H1 (cell line): ENCODE results near the gene LY9. TPM values are rescaled to one million over a fixed set of nuclear protein-coding genes. Genes with fewer than 3 reads are reported as not detected.

Experiments used
- CTCF ChIA-PET: fragments of 300-600 bp; sonication (Branson Sonifier 250); formaldehyde crosslinking; loops from one replicate; lab custom pipeline; 2021; ENCODE audit not compliant: partially characterized antibody; lab: Charles Lee
- POLR2A ChIA-PET: fragments of 300-600 bp; sonication (Branson Sonifier 250); formaldehyde crosslinking; loops from one replicate; lab custom pipeline; 2021; ENCODE audit warnings: inconsistent platforms; ENCODE audit not compliant: partially characterized antibody; lab: Charles Lee
- DNase-seq, 2 experiments: peaks; one replicate each; pipeline versions ENCODE4 v3.0.0 to v3.0.0-alpha.2; 2010 to 2022; ENCODE audit warnings: low spot score in 2 of 2, low read depth in 1 of 2, mixed read lengths in 1 of 2
- FAIRE-seq: peaks from 2 replicates; lab custom pipeline; 2011; peaks lifted over from hg19 to GRCh38; lab: Jason Lieb, UNC
- H2AFZ ChIP-seq: 2 replicates; pipeline ENCODE4 v1.8.1; 2012; ENCODE audit warnings: low read length, inconsistent platforms
- H2AK5ac ChIP-seq: 2 replicates; pipeline ENCODE4 v1.6.1; 2013; ENCODE audit warnings: low read depth, low read length
- H2BK120ac ChIP-seq: replicated peaks from 2 replicates; pipeline ENCODE3; 2013; ENCODE audit warnings: low read depth, low read length, inconsistent platforms
- H2BK12ac ChIP-seq: 2 replicates; pipeline ENCODE4 v1.6.1; 2013; ENCODE audit warnings: low read depth, low read length
- H2BK15ac ChIP-seq: 2 replicates; pipeline ENCODE4 v1.6.1; 2013; ENCODE audit warnings: low read length
- H2BK20ac ChIP-seq: 2 replicates; pipeline ENCODE4 v1.6.1; 2013; ENCODE audit warnings: low read length
- H2BK5ac ChIP-seq: 2 replicates; pipeline ENCODE4 v1.6.1; 2013; ENCODE audit warnings: low read depth, low read length
- H3K14ac ChIP-seq: 2 replicates; pipeline ENCODE4 v1.6.1; 2013; ENCODE audit warnings: inconsistent platforms; ENCODE audit not compliant: insufficient read length
- H3K18ac ChIP-seq: 2 replicates; pipeline ENCODE4 v1.6.1; 2013; ENCODE audit warnings: low read length; ENCODE audit errors: extremely low read depth
- H3K23ac ChIP-seq: 2 replicates; pipeline ENCODE4 v1.6.1; 2013; ENCODE audit warnings: inconsistent platforms; ENCODE audit not compliant: insufficient read length
- H3K23me2 ChIP-seq: 2 replicates; pipeline ENCODE4 v1.6.1; 2013; ENCODE audit warnings: low read depth, low read length
- H3K27ac ChIP-seq: 2 replicates; pipeline ENCODE4 v1.6.1; 2011; ENCODE audit warnings: low read depth, low read length, inconsistent platforms
- H3K27me3 ChIP-seq, 4 experiments: replicated peaks in 1 of 4; 1 replicate in 1 of 4; 2 replicates in 3 of 4; pipeline versions ENCODE4 v1.6.1 to v1.8.1; 2011 to 2013; ENCODE audit warnings: low read length in 3 of 4, mild to moderate bottlenecking in 3 of 4, inconsistent platforms in 2 of 4, mixed read lengths in 2 of 4, moderate library complexity in 1 of 4; ENCODE audit not compliant: control insufficient read depth in 3 of 4, insufficient read depth in 3 of 4; ENCODE audit errors: extremely low read depth in 1 of 4
- H3K36me3 ChIP-seq, 4 experiments: 2 replicates each; pipeline versions ENCODE4 v1.6.1 to v1.8.1; 2011 to 2013; ENCODE audit warnings: mild to moderate bottlenecking in 4 of 4, low read length in 3 of 4, moderate library complexity in 2 of 4, control low read depth in 1 of 4, inconsistent platforms in 1 of 4; ENCODE audit not compliant: insufficient read depth in 4 of 4, control insufficient read depth in 2 of 4
- H3K4ac ChIP-seq: replicated peaks from 2 replicates; pipeline ENCODE3; 2013; ENCODE audit warnings: low read length, low read depth, mixed read lengths, inconsistent platforms; ENCODE audit not compliant: insufficient read length
- H3K4me1 ChIP-seq, 4 experiments: replicated peaks in 1 of 4; 1 replicate in 1 of 4; 2 replicates in 3 of 4; pipeline versions ENCODE4 v1.6.1 to v1.8.1; 2011 to 2013; ENCODE audit warnings: low read length in 3 of 4, inconsistent platforms in 2 of 4, mixed read lengths in 1 of 4; ENCODE audit not compliant: insufficient read depth in 4 of 4, control insufficient read depth in 3 of 4
- H3K4me2 ChIP-seq, 2 experiments: 2 replicates each; pipeline versions ENCODE4 v1.6.1 to v1.8.1; 2011 to 2013; ENCODE audit warnings: low read depth in 2 of 2, low read length in 2 of 2, control low read depth in 1 of 2, inconsistent platforms in 1 of 2, mild to moderate bottlenecking in 1 of 2; ENCODE audit not compliant: insufficient read depth in 1 of 2
- H3K4me3 ChIP-seq, 4 experiments: fragments of 200-600, 300-600 bp in 1 of 4; sonication (generic), shearing (Covaris generic), sonication (Bioruptor Twin) in 1 of 4; 2 replicates each; pipeline versions ENCODE4 v1.5.1 to v1.8.1; 2011 to 2016; ENCODE audit warnings: low read length in 4 of 4, low read depth in 3 of 4, control low read depth in 2 of 4, inconsistent platforms in 2 of 4, mild to moderate bottlenecking in 2 of 4, mixed read lengths in 1 of 4, moderate library complexity in 1 of 4; ENCODE audit not compliant: insufficient read depth in 2 of 4; ENCODE audit errors: extremely low read depth in 1 of 4
- H3K56ac ChIP-seq: replicated peaks from 2 replicates; pipeline ENCODE3; 2013; ENCODE audit warnings: low read depth, mild to moderate bottlenecking, mixed read lengths, low read length, inconsistent platforms; ENCODE audit not compliant: insufficient read length
- H3K79me1 ChIP-seq: 2 replicates; pipeline ENCODE4 v1.6.1; 2013; ENCODE audit warnings: low read depth, low read length, control low read depth
- H3K79me2 ChIP-seq, 2 experiments: 2 replicates each; pipeline versions ENCODE4 v1.6.1 to v1.8.1; 2012 to 2013; ENCODE audit warnings: low read length in 2 of 2, mild to moderate bottlenecking in 2 of 2, inconsistent platforms in 1 of 2; ENCODE audit not compliant: insufficient read depth in 2 of 2, control insufficient read depth in 1 of 2
- H3K9ac ChIP-seq, 4 experiments: replicated peaks in 1 of 4; 1 replicate in 1 of 4; 2 replicates in 3 of 4; pipeline versions ENCODE4 v1.6.1 to v1.8.1; 2011 to 2013; ENCODE audit warnings: low read depth in 3 of 4, low read length in 3 of 4, control low read depth in 2 of 4, mild to moderate bottlenecking in 2 of 4, moderate library complexity in 2 of 4, inconsistent platforms in 1 of 4; ENCODE audit errors: extremely low read depth in 1 of 4
- H3K9me3 ChIP-seq, 2 experiments: 2 replicates each; pipeline versions ENCODE4 v1.6.1 to v1.8.1; 2012 to 2013; ENCODE audit warnings: mild to moderate bottlenecking in 2 of 2, moderate library complexity in 2 of 2, control low read depth in 1 of 2, inconsistent platforms in 1 of 2, low read depth in 1 of 2, low read length in 1 of 2, mixed read lengths in 1 of 2; ENCODE audit not compliant: insufficient read depth in 2 of 2
- H4K20me1 ChIP-seq, 2 experiments: replicated peaks in 1 of 2; 2 replicates each; pipeline versions ENCODE3 to v1.8.1; 2011 to 2013; ENCODE audit warnings: inconsistent platforms in 2 of 2, low read length in 2 of 2, mild to moderate bottlenecking in 1 of 2; ENCODE audit not compliant: insufficient read depth in 2 of 2, control insufficient read depth in 1 of 2
- H4K5ac ChIP-seq: 2 replicates; pipeline ENCODE4 v1.6.1; 2013; ENCODE audit warnings: low read length, low read depth, mixed read lengths, inconsistent platforms; ENCODE audit not compliant: insufficient read length
- H4K8ac ChIP-seq: 2 replicates; pipeline ENCODE4 v1.8.0; 2013; ENCODE audit warnings: mild to moderate bottlenecking, moderate library complexity, low read length, inconsistent platforms; ENCODE audit not compliant: insufficient read depth; ENCODE audit errors: extremely low read depth
- H4K91ac ChIP-seq: replicated peaks from 2 replicates; pipeline ENCODE3; 2013; ENCODE audit warnings: low read length, mixed read lengths, inconsistent platforms; ENCODE audit not compliant: insufficient read length
- CHD1 ChIP-seq: IDR thresholded peaks from 2 replicates; pipeline ENCODE4 v1.6.1; 2012; ENCODE audit warnings: low read depth, low read length, improper control_type of control experiment
- EP300 ChIP-seq, 2 experiments: IDR thresholded peaks; 1 replicate in 1 of 2; 2 replicates in 1 of 2; pipeline ENCODE4 v1.6.1; 2011 to 2012; ENCODE audit warnings: low read depth in 2 of 2, low read length in 2 of 2, mild to moderate bottlenecking in 2 of 2, borderline replicate concordance in 1 of 2, inconsistent platforms in 1 of 2, moderate library complexity in 1 of 2
- SIN3A ChIP-seq, 2 experiments: IDR thresholded peaks in 1 of 2; conservative IDR thresholded peaks in 1 of 2; 2 replicates each; pipeline ENCODE4 v1.6.1; 2011 to 2012; ENCODE audit warnings: low read length in 2 of 2, improper control_type of control experiment in 1 of 2, low read depth in 1 of 2, mild to moderate bottlenecking in 1 of 2
- SUZ12 ChIP-seq: fragments of 200-600 bp; sonication (generic); IDR thresholded peaks from 2 replicates; pipeline ENCODE4 v1.6.1; 2012; ENCODE audit warnings: mild to moderate bottlenecking, inconsistent platforms, low read length, moderate library complexity, mixed read lengths
- WGBS, 2 experiments: shearing (Covaris generic) in 1 of 2; methylation state at CpG; one replicate each; pipeline versions ENCODE4 v1.1.6 to v1.1.7; 2013 to 2015; ENCODE audit warnings: low lambda C conversion rate in 2 of 2, mixed read lengths in 2 of 2, inconsistent platforms in 1 of 2, low coverage in 1 of 2, missing lambda C conversion rate in 1 of 2; ENCODE audit not compliant: insufficient replicate concordance in 2 of 2, insufficient coverage in 1 of 2, insufficient read length in 1 of 2; ENCODE audit errors: extremely low coverage in 1 of 2, missing lambda C conversion rate in 1 of 2; 5-methylcytosine and 5-hydroxymethylcytosine counted together
- polyA plus RNA-seq, 7 experiments: library from polyadenylated mRNA; depleted of rRNA in 3 of 7; stranded (reverse) in 5 of 7; unstranded in 2 of 7; fragments of >200 nt in 5 of 7; fragments of 200-250 nt in 2 of 7; gene quantifications; 1 replicate in 5 of 7; 2 replicates in 1 of 7; 4 replicates in 1 of 7; pipeline versions ENCODE4 v1.2.1 to v1.2.3, GENCODE V29; 2011 to 2013; ENCODE audit warnings: missing spikeins in 2 of 7, mixed read lengths in 2 of 7
- total RNA-seq: library from RNA; stranded (reverse); fragmentation: NEBNext Ultra II Directional; extraction: Animal tissue kit (Norgen Biotek cat#: 25700); gene quantifications from 2 replicates; pipeline ENCODE4 v1.2.1, GENCODE V29; 2021

Gene LY9
- total and polyA plus RNA-seq, 2 of the 8 experiments (the other 6 are each of a cell fraction or from before 2014, with no cell fraction given), result not detected

DNA sequence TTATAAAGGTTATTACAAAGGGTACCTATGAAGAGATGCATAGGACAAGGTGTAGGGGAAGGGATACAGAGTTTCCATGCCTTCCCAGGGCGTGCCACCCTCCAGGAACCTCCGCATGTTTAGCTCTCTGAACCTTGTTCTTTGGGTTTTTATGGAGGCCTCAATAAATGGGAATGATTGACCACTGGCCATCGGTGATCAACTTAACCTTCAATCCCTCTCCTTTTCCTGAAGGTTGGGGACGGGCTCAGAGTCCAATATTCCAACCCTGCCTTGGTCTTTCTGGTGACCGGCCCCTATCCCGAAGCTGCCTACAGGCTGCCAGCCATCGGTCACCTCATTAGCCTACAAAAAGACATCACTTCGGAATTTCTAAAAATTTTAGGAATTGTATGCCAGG lies 55.0 kb downstream of the LY9 start:
- WGBS, 2 experiments, result 90% methylated on average over 8 of the region's 8 CpGs; no CpG with 5 or more reads in 1 of the 2 experiments
- Histone ChIP-seq H3K56ac (no peak overlapping the region), H3K79me1 (no peaks in the 10 kb centered on the region; the same call in 1 of the 2 replicates), H3K79me2 (no peaks in the 10 kb centered on the region), H3K9ac (no peak overlapping the region), H3K23me2 (no peaks in the 10 kb centered on the region), H2AK5ac (no peak overlapping the region), H4K91ac (no peak overlapping the region), H3K18ac (no peak overlapping the region), H2BK15ac (no peak overlapping the region), H3K4me1 (no peaks in the 10 kb centered on the region), H3K36me3 (no peaks in the 10 kb centered on the region), H3K27me3 (no peaks in the 10 kb centered on the region), H3K9me3 (no peaks in the 10 kb centered on the region), H3K27ac (no peak overlapping the region), H2BK12ac (no peak overlapping the region), H2BK5ac (no peak overlapping the region), H4K20me1 (no peaks in the 10 kb centered on the region), H2BK20ac (no peak overlapping the region), H2BK120ac (no peak overlapping the region), H3K14ac (no peak overlapping the region), H3K4me2 (no peak overlapping the region), H4K5ac (no peak overlapping the region), H4K8ac (no peak overlapping the region), H2AFZ (no peak overlapping the region), H3K4ac (no peak overlapping the region), H3K23ac (no peak overlapping the region), H3K4me3 (no peak overlapping the region)
- CTCF ChIA-PET, result interaction anchor here (0.8 to 1.4 kb wide), 10 partner anchors 8 to 232 kb away, joined by 3 to 4 read pairs (median 3); no protein-coding TSS in a partner anchor
- POLR2A ChIA-PET, result no interaction called here
- DNase-seq (no peak), FAIRE-seq (no peak)
- no peak for TF ChIP-seq CHD1
- no peak for TF ChIP-seq SIN3A (conservative IDR thresholded peaks at IDR 0.05 in 1 of 2, IDR thresholded peaks at IDR 0.05 in 1 of 2; ENCODE audit: low read depth in 1 of 2, low read length in 2 of 2)
- TF ChIP-seq EP300 (IDR thresholded peaks at IDR 0.05; ENCODE audit: borderline replicate concordance in 1 of 2, low read depth in 2 of 2, low read length in 2 of 2), result no peak
- TF ChIP-seq SUZ12, result no peak
